CD4-positive, alpha-beta T cell treated with Interferon alpha-2 for 1 hour (primary cell): ENCODE data around the gene YPEL1.
"Not testable (repeated sequence)": the region's sequence is repeated elsewhere in the genome, so short reads cannot be mapped to it uniquely, and the experiment has no call there.

ENCODE experiments used
- DNase-seq, 2 donors: peaks; one replicate each; pipeline ENCODE4 v3.0.0-alpha.2; 2020 to 2022

The YPEL1 gene

DNA sequence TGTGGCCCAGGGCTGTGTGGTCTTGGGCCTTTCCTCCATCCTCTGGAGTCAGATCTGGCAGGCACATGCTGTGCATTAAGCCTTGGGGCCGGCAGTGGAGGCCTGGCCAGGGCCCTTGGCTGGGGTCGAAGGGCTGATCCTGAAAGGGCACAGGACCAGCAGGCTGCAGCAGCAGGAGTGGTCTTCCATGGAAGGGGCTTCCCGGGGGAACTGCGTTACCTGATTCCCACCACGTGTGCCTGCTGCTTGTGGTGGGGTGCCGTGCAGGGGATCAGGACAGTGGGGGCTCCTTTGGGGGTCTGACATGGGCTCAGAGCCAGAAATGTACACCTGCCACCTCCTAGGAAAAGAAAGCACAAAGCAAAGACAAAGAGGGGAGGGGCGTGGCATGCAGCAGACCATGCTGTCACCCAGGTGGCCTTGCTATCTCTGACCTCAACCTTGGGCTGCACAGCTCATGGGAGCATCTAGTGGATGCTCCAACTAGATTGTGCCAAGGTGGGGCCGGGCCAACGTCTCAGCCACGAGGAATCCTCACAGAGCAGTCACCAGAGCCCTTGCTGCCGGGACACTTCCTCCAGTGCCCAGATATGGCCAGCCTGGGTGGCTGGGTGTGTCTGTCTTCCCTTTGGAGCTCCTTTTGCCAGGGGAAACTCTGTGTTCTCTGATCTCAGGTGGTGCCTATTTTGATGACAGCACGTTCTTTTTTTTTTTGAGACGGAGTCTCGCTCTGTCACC is 17.9 kb upstream of the YPEL1 start:
- no peak for DNase-seq

DNA sequence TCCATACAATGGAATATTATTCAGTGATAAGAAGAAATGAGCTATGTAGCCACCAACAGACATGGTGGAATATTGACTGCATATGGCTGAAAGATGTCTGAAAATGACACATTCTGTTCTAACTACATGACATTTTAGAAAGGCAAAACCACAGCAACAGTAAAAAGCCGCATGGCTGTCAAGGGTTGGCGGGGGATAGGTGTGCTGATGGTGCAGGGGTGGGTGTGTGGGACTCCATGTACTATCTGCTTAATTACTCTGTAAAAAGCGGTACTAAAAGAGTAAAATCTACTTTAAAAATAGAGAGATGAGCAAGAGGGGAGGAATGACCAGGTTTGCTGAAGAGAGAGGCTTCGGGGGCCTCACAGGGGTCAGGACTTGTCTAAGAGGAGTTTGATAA is 16.7 kb upstream of the YPEL1 start:
- DNase-seq = no peak

DNA sequence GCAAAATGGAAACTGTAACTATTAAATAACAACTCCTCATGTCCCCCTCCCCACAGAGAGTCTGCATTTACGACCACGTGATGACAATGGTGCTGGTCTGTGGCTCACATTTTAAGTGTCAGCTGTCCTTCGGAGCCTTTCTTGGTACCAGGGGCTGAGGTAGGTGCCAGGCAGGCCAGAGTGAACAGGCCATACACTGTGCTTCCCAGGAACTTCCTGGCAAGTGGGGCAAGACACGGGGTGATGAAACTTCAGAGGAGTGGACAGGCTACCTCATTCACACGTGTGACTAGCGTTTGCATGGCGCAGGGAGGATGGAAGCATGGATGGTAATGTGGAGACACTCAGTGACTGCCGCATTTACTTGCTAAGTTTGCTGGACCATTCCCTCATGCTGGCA is 10.4 kb upstream of the YPEL1 start:
- no peak for DNase-seq

DNA sequence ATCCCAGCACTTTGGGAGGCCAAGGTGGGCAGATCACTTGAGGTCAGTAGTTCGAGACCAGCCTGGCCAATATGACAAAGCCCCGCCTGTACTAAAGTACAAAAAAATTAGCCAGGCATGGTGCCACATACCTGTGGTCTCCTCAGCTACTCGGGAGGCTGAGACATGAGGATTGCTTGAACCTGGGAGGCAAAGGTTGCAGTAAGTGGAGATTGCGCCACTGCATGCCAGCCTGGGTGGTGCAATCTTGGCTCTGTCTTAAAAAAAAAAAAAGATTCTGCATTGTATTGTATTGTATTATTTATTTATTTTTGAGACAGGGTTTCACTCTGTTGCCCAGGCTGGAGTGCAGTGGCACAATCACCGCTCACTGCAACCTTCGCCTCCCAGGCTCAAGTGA is 9.3 kb upstream of the YPEL1 start:
- DNase-seq = not testable (repeated sequence)

DNA sequence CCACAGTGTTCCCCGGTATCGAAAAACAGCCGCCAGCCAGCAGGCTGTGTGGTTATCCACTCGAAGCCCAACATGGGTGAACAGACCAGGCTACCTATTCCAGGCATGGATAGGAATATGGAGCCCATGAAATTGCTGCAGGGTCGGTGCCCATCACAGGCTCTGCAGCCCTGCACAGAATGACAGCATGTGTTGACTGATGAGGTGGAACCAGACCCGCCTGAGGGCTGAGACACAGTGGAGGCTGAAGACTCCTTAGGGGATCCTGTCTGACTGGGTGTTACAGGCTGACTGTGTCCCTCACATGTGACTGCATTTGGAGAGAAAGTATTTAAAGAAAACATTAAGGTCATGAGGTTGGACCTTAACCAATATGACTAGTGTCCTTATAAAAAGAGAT is 6.2 kb upstream of the YPEL1 start:
- DNase-seq = no peak

DNA sequence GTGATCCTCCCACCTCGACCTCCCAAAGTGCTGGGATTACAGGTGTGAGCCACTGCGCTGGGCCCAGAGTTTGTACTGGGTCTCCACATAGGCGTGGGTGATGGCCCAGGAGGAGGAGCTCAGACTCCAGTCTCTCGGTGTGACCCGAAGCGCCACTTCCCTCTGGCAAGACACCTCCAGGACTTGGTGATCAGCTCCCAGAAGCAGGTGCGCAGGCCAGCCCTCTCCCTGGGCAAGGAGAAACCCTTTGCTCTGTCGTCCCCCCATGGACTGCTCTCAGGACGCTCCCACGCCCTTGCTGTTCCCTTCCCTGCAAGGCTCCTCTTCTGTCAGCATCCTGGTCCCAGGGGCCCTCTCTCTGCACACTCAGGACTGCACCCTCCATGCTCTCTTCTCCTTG is 5.5 kb upstream of the YPEL1 start:
- no peak for DNase-seq

DNA sequence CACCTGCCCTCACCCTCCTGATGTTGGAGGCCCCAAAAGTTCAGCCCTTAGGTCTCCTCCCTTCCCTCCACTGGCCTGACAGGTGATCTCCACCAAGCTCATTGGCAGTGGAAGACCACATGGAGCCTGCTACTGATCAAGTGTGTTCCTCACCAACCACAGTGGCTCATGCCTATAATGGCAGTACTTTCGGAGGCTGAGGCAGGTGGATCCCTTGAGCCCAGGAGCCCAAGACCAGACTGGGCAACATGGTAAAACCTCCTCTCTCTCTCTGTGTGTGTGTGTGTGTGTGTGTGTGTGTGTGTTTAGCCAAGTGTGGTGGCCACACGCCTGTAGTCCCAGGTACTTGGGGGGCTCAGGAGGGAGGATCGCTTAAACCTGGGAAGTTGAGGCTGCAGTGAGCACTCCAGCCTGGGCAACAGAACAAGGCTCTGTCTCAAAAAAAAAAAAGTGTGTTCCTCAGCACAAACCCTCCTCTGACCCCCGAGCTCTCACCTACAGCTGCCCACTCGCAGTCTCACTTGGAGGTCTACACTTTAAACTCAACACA is 4.3 kb upstream of the YPEL1 start:
- DNase-seq = no peak

DNA sequence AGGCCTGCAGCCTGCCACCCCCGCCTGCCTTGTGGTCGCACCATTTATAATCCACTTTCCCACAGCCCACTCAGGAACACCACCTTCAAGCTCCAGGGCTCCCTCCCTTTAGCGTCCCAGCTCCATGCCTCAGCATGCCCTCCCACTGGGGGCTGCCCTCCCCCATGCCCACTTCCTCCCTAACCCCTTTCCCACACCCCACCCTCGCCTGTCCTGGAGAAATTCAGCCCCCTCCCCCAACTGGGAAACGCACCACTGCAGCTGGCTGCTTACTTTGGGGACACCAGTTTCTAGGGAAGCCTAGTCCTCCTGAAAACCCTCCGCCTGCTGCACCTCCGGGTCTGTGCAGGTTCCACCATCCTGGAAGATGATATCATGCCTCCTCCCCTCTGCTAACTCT is 3.4 kb upstream of the YPEL1 start:
- DNase-seq = no peak

DNA sequence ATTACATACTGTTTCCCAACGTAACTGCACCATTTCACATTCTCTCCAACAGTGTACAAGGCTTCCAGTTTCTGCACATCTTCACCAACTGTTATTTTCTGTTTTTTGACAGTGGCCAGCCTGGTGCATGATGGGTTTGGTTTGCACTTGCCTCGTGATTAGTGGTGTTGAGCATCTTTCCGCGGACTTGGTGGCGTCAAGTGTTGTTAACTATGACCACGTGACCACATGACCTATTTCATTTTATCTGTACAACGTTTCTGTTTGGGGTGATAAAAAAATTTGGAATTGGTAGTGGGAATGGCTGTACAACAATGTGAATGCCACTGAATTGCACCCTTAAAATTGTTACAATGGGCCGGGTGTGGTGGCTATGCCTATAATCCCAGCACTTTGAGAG is 2.5 kb upstream of the YPEL1 start:
- DNase-seq = no peak

DNA sequence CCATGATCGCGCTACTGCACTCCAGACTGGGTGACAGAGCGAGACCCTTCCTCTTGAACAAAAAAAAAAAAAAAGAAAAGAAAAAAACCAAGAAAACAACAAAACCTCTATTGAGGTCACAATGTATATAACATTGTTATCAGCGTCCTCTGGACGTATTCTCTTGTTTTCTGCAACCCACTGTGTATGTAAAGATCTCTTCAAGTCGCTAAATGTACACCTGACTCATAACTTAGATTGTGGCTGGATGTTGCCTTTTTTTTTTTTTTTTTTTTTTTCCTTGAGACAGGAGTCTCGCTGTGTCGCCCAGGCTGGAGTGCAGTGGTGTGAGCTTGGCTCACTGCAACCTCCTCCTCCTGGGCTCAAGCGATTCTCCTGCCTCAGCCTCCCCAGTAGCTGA is 1.4 kb upstream of the YPEL1 start:
- no peak for DNase-seq

DNA sequence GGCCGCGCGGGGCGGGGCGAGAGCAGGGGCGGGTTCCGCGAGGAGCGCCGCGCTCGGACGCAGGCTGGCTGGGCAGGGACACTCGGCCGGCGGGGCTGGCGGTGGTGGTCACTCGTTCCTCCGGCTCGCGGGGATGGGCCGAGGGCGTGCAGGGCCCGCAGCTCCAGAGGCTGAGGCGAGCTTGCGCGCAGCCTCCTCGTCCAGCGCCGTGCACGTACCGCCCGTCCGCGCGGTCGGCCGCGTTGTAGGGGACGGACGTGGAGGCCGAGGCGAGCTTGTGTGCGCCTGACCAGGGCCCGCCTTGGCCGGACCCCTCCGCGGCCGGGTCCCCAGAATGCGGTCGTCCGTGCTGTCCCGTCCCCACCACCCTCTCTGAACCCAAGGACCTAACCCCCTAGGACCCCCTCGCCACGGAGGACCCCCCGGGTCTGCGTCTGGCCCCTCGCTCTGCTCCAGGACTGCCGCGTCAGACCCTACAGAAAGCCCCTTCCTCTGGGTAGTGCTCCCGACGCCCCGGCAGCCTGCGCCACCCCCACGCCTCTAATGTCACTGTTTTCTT is 569 bp upstream of the YPEL1 start:
- no peak for DNase-seq

DNA sequence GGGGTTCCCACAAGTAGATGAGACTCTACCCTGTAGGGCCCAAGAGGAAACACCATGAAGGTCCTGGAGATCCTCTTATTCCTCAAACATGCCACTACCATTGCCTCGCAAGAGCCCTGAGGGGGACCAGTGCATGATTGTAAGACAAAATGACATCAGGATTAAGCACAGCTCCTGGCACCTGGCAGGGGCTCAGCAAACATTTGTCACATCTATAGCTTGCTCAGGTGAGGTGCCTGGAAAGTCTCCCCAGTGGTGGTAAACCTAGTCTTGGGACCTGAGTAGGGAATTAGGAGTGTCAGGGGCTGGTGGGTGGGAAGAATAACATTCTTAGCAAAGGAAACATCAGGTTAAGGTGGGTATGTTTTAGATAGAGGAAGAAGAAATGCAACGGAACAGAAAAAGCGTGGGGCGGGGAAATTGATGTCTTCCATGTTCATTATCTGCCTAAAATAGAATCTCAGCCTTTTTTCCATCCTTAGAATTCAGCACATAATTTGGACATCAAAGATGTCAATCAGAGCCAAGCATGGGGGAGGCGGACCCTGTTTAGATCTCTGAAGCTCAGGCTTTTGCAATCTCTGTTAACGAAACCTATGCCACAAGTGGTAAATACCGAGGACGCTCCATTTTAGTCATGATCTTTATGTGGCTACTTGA is 924 bp downstream of the YPEL1 start:
- DNase-seq = peak in 1 of 2 donors; percentile 23

DNA sequence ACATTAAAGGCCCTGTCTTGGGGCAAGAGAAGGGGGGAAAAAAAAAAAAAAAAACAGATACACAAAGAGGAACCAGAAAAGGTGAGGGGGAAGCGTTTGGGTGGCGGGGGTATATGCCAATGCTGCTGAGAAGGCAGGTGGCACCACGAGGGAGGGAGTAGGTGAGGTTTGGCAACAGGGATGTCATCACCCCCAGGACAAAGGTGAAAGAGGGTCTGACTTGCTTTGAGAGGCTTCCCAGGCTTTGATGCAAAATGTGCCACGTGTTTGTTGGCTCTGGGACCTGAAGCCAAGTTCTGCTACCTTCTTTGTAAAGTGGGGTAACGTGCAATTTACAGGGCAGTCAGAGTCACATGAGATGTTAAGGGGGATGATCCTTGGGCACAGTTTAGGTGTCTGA is 4.1 kb downstream of the YPEL1 start:
- DNase-seq = no peak

DNA sequence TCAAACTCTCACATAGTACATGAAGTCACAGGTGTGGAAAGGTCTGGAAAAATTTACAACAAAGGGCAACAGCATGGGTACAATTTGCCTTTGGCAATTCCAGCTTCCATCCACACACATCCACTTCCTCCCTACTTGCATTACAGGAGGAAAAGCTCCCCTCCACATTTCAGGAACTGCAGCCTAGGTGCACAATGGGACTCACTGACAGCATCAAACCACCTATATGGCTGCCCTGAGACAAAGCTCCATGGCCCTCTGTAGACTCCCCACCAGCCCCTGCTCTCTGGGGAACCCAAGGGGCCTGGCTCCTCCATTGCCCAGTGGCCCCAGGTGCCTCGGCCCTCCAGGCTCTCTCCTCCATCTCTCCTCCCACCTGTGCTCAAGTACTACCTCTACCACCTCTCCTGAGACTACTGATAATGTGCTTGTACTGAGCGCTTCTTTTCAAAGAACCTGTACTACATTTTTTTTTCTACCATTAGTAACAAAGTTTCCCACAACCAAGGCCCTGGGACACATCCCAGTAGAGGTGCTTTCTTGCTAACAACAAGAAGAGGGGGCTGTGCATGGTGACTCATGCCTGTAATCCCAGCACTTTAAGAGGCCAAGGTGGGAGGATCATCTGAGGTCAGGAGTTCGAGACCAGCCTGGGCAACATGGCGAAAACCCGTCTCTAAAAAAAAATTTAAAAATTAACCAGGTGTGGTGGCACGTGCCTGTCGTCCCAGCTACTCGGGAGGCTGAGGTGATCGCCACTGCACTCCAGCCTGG is 4.9 kb downstream of the YPEL1 start:
- no peak for DNase-seq

DNA sequence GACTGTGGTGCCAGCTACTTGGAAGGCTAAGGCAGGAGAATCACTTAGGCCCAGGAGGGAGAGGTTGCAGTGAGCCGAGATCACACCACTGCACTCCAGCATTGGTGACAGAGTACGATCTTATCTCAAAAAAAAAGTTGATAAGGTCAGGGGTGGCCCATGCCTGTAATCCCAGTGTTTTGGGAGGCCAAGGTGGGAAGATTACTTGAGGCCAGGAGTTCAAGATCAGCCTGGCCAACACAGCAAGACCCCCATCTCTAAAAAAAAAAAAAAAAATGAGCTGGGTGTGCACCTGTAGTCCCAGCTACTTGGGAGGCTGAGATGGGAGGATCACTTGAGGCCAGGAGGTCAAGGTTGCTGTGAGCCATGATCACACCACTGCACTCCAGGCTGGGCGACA is 6.4 kb downstream of the YPEL1 start:
- not testable (repeated sequence) for DNase-seq

DNA sequence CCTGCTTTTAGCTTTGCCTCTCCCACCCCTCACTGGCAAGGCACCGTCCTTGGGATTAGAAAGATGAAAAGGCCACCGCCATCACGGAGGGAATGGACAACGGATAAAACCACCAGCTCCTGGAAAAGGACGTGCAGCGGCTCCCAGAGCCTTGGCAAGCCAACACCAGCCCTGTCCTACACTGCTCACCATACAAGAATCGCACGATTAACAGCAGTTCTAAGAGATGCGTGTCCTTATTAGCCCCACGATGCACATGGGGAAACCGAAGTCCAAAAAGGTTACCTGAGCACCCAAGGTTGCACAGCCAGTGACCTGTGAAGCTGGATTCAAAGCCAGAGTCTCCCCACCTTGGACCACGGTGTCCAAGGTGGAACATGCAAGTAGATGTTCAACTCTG is 7.3 kb downstream of the YPEL1 start:
- DNase-seq = no peak

DNA sequence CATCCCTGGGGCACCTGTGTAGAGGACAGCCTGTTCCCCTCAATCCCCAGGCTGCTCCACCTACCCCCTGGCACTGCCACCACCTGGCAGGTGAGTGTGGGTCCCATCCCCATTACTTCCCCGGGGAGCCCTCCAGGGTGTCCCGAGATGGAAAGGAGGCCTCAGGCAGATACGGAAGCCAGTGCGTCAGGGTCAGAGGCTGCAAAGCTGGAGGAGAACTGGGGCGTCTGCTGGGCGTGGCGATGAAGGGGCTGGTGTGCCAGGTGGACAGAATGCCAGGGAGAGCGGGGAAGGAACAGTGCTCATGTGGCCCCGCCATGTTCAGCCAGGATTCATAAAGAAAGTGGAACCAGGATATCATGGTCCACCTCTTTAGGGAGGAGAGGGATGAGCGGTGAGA is 7.8 kb downstream of the YPEL1 start:
- DNase-seq = no peak

DNA sequence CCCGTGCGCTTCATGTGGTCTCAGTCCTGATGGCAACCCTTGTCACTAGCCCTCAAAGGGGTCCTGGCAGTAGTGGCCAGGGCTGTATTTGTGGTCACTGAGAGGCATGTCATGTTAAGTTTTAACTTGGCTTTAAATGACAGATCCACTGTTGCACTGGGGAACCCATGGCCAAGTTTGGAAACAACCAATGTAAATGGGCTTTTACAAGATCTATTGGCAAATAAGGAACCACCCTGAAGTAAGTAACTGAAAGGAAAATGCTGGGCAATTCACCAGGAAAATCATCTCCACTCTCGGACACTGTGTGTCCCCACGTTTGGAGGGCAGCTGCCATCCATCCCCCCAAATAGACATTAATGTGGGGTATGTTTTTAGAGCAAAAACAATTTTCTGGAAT is 8.4 kb downstream of the YPEL1 start:
- no peak for DNase-seq

DNA sequence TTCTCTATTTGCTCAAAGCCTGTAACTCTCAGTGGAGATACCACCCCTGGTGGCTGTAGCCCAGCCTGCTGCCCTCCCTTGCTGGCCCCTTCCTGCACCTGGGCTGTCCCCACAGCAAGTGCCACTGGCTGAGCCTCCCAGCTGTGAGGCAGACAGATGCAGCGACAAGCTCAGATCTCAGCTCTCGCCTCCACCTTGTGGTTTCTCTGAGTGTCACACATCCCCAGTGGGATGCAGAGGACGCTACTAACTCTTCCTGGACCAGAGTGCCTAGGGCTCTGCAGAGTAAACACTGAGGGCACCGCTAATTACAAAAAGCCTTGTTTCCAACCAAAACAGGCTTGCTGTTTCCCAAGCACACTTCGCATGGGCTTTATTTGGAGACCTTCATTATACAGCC is 8.9 kb downstream of the YPEL1 start:
- peak; percentile 28 to 48 for DNase-seq

DNA sequence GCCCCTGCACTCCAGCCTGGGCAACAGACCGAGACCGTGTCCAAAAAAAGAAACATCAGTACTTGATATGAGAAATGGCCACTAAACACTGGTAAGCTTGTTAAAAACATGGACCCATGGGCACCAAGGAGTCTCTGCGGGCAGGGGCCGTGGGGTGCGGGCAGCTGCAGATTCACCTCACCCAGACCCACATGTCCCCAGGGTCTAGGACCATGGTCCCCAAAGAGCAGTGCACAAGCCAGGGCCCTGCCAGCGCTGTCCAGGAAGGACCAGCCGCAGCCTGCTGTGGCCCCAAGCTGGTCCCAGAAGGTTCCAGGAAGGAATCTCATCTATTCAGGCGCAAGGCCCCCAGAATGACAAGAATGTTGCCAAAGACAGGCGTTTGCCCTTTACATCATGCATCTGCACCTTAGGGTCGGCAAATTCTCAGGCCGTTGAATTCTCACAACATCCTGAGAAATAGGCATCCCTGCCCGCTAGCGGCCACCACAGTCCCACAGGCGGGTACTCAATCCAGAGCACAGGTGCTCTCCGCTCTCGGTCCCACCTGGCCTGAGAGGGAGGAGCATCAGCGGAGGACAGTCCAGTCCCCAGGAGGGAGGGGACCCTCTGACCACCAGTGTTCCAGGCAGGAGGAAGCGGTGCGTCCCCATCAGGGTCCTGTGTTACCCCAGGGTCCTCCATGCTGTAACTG is 9.5 kb downstream of the YPEL1 start:
- no peak for DNase-seq

DNA sequence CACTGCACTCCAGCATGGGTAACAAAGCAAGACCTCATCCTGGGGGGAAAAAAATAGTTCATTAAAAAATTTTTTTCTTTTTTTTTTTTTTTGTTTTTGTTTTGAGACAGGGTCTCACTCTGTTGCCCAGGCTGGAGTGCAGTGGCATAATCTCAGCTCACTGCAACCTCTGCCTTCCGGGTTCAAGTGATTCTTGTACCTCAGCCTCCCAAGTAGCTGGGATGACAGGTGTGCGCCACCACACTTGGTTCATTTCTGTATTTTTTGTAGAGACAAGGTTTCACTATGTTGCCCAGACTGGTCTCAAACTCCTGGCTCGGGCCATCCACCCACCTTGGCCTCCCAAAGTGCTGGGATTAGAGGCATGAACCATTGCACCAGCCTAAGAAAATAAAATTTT is 11.1 kb downstream of the YPEL1 start:
- not testable (repeated sequence) for DNase-seq

DNA sequence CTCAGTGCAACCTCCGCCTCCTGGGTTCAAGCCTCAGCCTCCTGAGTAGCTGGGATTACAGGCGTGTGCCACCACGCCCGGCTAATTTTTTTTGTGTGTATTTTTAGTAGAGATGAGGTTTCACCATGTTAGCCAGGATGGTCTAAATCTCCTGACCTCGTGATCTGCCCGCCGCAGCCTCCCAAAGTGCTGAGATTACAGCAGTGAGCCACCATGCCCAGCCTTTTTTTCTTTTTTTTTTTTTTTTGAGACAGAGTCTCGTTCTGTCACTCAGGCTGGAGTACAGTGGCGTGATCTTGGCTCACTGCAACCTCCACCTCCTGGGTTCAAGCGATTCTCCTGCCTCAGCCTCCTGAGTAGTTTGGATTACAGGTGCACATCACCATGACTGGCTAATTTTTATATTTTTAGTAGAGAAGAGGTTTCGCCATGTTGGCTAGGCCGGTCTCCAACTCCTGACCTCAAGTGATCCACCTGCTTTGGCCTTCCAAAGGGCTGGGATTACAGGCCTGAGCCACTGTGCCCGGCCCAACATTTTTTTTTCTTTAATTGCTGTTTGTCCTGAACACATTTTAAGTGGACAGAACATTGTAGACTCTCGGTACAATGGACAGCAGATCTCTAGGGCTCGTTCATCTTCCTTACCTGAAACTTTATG is 14.3 kb downstream of the YPEL1 start:
- DNase-seq = not testable (repeated sequence)
